ENCODE data around the gene ABR.

ABR gene

DNA sequence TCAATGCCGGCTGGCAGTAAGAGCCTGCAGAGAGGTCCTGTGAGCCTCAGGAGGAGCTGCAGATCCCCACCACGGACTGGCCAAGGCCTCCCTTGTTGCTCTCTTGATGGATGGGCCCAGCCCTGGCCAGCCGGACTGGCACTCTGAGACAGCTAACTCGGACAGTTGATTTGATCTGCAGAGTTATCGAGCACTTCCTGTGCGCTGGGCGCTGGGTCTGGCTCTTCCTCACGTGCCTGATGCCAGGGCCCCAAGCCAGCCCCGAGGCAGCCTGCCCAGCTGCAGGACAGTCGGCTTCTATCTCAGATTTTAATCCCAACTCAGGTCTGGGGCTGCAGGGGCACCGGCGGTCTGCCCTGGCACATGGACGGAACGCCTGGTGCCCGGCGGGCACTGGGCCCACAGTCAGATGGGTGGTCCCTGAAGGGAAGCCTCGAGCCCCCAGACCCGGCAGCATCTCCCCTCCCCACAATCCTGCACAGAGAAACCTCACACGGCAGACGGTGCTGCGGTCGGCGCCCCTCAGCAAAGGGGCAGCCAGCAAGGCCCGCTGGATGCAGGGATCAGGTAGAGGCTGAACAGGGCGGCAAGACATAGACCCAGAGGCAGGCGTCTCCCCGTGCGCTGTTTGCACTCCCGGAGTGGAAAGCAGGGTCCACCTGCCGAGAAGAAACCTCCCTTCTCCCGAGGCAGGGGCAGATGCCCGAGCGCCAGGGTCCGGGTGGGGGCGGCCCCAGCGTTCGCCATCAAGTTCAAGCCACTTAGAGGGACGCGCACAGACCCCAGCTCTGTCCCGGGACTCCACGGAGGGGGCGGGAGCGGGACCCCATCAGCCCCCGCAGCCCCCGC lies 148.9 kb downstream of the ABR start:
- no peak for DNase-seq (ENCODE audit: low read depth)

DNA sequence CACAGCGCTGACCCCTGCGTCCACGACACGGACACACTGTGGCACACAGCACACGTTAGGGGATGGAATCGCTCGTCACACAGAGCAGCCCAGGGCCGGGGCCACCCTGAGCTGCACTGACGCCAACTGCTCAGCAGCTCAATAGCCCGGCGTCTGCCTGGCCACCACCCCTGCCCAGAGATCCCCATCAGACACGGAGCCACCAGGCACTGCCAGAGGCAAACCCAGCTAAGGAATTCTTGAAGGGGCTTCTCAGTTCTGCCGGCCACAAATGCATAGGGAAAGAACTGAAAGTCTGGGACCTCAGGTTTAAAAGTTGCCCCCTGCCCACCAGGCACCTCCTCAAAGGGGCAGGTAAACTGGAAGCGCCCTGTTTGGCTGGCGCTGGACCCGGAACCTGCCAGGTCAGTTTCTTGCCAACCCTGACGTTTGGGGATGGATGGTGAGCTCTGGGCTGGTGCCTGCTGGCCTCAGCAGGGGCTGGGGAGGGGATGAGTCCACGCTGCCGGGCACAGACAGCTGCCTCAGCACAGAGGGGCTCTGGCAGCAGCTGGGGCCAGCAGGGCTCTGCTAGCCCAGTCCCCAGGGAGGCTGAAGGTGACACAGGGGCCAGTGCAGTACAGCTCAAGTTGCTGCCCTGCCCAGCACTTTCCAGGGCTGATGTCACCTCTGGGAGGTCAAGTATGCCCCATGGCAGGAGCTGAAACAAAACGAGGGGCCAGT lies 149.7 kb downstream of the ABR start:
- DNase-seq (ENCODE audit: low read depth): no peak

DNA sequence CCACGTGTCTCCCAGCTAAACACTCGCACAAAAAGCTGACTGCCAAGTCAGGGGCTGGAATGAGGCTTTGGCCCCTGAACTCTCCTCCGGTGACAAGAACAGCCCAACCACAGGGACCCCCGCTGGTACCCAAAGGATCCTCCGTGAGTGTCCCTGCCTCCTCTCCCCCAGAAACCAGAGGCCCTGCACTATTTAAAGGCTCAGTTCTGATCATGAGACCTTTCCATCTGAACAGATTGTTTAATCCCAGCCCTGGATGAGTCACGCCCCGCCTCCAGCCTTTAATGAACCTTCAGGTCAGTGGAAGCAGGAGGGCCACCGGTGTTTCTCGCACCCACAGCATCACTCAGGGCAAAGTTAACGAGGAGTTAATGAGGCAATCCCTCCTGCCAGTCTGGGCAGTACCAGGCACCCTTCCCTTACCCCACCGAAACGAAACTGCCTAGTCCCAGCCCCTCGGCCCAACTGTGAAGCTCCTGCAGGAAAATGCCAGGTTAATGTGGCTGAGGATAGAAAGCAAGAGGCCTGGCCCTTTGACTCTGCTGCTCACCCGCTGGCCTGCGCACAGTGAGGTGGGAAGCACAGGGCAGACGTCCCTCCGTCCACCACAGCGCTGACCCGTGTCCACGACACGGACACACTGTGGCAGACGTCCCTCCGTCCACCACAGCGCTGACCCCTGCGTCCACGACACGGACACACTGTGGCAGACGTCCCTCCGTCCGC lies 150.4 kb downstream of the ABR start:
- DNase-seq (ENCODE audit: low read depth): no peak

DNA sequence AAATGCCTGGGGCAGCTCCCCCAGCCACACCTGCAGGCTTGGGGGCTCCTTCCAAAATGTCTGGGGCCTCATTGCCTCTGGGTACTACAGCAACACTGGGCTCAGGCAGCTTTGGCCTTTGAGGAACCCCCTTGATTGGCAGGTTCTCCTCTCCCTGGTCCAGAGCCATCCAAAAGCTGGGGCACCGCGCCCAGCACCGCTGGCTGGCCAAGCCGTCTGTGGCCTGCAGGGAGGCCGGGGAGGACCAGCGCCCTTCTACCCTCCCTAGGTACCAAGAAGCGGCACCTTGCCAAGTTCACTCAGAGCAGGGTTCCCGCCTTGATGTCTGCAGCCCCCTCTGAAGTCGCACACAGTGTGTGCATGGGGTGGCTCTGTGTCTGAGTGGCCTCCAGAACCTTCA lies 152.7 kb downstream of the ABR start:
- DNase-seq (ENCODE audit: low read depth): no peak

DNA sequence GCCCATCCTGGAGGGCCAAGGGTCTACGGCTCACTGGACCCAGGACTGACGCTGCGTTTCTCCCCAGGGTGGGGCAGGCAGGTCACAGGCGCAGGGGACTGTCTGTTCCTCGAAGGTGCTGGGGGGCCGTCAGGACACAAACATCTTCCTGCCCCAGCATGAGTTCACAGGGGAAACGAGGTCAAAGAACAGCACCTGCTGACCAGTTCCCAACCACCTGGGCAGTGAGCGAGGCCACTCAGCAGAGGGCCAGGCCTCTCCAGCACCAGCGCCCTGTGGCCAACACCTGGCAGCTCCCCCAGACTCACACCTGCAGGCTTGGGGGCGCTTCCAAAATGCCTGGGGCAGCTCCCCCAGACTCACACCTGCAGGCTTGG lies 153.2 kb downstream of the ABR start:
- no peak for DNase-seq (ENCODE audit: low read depth)

DNA sequence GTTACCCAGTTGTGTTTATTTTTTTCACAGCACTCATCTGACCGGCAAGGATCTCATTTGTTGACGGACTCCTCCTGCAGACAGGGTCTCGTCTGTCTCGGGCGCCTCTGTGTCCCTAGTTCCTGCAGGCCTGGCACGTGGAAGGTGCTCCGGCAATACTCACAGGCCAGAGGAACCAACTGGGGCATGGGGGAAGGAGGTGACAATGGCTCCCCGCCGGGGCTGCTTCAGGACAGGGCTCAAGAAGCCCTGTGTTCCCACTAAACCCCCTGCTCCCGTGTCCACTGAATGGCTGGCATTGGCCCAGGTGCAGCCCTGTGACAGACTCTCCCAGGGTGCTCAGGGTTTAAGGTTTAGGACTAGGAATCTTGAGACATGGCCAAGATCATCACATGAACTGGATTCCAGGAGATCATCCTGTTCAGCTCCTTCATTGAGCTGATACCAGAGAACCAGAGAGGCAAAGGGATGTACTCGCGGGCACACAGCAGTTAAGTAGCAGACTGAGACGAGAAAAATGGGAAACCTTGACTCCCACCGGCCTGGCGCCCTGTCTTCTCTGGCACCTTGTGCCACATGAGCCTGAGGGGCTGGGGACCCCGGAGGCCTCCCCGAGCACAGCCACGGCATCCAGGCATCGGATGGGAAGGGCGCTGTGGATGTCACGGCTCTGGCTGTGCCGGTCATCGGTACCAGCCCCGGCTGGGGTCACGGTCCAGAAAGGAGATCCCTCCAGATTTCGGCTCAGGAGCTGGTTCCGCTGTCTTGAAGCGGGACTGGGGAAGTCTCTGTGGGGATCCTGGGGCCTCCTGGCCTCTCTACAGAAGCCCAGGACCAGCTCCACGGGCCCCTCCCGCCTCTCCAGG lies 153.8 kb downstream of the ABR start:
- no peak for DNase-seq (ENCODE audit: low read depth)

DNA sequence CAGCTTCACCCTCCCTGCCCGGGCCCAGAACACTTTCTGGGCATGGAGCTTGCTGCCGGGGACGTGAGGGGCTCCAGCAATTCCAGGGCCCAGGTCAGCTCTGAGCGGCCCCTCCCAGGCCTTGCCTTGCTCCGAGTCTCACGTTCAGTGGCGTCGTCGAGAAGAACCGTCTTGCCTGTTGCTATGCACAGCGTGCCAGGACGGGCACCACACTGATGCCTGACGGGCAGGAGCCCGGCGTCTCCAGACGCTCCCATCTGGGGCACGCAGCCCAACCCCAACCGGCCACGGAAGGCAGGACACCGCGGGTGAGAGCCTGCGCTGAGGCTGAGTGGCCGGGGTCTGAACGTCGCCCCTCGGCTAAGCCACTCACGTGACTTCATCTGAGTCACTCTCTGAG lies 155.7 kb downstream of the ABR start:
- DNase-seq (ENCODE audit: low read depth): no peak

DNA sequence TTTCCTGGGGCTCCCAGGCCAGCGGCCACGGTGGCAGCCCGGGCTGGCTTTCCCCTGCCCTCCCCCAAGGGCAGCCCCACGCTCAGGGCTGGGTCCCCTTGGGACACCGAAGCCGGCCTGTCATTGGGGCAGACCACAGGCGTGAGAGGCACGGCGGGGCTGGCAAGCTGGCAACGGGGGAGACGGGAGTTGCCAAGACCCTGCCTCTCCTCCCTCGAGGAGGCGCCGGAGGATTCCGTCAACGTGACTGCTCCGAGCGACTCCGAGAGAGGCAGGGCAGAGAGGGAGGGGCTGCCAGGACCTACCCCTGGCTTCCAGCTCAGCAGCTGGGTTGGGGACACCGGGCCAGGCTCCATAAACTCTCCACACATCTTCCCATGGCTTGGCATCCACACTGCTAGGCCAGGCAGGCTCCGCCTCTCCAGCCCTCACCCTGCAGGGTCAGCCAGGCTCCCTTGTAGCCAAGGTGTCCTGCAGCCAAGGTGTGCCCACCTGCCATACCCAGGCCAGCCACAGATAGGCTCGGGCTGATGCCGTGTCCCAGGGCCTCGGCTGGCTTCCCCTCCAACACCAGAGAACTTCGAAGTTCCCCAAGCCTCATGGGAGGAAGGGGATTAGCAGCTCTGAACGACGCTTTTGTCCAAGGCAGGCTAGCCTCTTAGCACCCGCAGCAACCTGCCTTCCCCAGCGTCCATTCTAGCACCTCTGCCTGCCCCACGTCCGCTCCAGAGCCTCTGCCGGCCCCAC lies 157.3 kb downstream of the ABR start:
- DNase-seq (ENCODE audit: low read depth): no peak

DNA sequence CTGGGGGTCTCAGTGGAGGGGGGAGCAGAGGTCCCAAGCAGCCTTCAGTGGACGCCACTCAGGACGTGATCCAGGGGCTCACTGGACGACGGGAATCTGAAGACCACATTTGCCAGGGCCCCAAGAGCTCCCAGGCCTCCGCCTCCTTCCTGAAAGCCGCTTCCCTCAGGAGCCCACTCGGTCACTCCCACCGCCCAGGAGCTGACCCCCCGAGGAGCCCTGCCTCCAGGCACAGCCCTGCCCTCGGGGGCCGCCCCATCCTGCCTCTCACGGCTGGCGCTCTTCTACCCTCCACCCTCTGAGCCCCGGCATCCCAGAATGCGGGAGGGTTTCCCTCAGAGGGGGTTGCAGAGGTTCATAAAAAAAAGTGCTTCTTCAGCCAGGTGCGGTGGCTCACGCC lies 158.6 kb downstream of the ABR start:
- DNase-seq (ENCODE audit: low read depth): no peak

DNA sequence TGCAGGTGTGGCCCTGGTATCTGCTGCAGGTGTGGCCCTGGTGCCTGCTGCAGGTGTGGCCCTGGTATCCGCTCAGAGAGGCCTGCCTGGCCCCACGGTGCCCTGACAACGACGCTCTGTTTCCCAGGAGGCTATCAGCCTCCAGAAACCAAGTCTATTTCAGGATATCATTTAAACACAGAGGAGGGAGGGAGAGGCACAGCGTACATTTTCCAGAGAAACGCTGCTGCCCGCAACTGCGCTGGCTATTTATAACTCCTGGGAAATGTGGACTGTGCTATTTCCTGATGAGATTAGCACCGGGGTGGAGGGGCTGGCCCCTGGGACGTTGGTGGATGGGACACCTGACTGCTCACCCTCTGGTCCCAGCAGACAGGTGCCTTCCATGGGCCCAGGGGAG lies 160.3 kb downstream of the ABR start:
- DNase-seq (ENCODE audit: low read depth): no peak

DNA sequence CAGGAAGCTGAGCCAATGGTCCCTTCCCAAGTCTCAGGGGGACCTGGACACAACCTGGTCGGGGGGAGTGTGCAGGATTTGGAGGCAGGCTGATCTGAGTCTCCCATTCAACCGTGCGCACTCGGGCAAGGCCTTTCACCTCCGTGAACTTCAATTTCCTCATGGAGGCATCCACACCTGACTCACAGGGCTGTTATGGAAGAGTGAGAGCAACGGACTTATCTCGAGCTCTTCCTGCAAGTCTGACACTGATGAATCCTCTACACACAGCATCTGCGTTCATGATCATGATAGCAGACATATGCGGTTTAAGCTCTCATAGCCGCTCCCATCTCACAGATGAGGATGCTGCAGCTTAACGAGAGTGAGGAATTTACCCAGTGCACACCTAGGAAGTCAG lies 161.2 kb downstream of the ABR start:
- no peak for DNase-seq (ENCODE audit: low read depth)

DNA sequence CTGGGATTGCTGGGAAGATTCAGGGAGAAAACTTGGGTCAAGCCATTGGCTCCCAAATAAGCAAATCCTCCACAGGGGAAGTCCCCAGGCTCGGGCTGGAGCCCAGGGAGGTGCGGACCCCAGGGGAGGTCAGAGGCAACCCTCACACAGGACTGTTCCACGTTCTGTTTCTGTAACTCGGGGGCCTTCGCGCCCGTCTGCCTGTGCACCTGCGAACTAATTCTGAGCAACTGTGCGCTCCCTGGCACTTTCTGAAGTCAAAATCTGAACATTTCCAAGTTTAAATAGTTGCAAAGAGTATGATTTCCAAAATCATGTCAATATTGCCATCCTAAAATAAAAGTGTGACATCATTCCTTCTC lies 166.1 kb downstream of the ABR start:
- no peak for DNase-seq (ENCODE audit: low read depth)

DNA sequence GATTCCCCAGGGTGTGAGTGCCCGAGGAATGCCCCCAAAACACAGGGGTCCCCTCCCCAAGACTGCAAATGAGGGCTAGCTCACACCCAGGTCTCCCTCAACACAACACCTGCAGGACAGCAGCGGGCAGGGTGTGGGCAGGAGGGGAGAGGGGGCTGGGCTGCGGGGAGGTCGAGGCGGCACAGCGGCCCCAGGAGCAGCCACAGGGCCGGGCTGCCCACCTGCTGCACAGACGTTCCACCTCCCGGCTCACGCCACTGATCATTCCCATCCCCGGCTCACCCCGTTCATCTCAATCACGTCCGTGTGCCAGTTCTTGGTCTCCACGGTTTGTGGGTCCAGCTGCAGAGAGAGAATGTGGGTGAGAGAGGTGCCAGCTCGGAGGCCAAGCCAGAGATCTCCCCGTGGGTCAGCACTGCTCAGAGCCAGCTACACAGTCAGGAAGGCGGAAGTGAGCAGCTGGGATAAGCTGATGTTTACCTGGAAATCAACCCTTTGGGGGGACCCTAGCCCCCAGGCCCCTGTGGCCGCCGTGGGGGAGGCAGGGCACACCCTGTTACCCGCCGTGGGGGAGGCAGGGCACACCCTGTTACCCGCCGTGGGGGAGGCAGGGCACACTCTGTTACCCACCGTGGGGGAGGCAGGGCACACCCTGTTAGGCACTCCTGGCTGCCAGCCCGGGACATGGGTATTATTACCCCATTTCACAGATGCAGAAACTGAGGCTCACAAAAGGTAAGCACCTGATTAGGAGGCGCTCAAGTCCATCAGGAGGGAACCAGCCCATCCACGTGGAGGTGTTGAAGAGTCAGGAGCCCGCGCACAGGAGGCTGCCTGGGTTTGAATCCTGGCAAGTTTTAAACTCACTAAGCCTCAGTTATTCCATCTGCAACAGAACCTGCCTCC lies 166.7 kb downstream of the ABR start:
- no peak for DNase-seq (ENCODE audit: low read depth)

DNA sequence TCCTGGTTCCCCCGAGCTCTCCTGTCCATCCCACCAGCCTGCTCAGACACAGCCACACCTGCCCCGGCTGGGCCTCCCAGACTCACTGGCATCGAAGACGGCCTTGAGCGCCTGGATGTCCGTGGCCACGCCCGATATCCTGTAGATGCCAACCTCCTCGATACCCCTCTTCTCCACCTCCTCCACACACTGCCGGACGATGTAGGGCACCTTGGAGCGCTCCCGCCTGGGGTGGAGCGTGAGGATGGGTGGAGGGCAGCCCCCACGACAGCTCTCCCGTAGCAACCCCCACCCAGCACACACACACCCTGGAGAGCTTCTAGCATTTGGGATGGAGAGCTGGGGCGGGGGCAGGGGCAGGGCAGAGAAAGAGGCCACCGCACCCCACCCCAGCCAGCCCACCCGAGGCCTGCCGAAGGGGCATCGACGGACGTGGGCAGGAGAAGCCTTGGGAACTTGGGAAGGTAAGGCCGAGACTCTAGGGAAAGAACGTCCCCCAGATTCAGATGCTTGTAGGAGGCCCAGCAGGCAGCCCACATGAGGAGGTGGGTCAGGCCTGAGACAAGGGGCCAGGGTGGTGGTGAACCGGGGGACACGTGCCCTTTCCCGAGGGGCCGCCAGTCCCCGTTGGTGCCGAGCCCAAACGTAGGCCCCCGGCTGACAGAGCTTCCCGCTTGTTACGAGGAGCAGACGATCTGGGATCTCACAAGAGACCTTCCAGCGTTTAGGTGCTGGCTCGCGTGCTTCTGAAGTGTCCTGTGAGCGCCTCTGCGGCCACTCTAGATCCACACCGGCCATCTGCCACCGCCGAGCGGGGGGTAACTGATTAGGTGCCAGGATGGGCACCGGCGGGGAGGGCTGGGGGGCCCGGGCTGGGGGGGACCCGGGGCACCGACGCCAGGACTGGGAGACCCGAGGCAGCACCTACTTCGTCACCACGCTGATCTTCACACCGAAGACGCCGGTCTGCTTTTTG lies 167.7 kb downstream of the ABR start:
- no peak for DNase-seq (ENCODE audit: low read depth)

DNA sequence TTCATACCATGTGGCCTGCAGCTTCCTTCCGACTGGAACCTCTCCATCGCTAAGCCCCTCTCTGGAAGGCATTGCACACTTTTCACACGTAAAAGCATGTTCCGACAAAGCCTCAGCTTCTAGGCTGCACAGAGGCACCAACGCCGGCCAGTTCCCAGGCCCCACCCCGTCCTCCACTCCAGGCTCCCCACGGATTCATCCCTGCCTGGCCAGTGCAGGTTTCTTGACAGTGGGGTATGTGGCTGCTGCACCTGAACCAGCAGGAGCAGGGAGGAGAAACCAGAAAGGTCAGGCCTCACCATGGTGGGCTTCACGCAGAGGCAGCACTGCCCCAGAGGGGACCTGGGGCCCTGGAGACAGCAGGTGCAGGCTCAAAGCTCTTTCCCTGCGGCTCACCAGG lies 168.6 kb downstream of the ABR start:
- DNase-seq (ENCODE audit: low read depth): no peak

DNA sequence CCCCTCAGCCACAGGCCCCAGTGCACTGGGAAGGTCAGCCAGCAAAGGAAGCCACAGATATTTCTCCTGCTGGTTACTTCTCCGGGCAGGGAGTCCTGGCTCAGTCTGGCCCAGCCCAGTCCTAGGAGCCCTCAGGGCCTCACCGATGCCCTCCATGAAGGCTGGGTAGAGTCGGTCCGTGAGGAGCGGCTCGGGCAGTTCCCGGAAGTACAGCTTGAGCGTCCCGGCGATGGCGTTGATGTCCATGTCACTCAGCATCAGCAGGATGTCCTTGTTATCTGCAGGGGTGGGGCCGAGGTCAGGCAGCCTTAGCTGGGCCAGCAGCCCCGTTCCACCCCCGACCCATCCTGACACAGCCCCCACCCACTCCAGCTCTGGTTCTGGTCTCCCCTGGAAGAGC lies 169.2 kb downstream of the ABR start:
- DNase-seq (ENCODE audit: low read depth): no peak

DNA sequence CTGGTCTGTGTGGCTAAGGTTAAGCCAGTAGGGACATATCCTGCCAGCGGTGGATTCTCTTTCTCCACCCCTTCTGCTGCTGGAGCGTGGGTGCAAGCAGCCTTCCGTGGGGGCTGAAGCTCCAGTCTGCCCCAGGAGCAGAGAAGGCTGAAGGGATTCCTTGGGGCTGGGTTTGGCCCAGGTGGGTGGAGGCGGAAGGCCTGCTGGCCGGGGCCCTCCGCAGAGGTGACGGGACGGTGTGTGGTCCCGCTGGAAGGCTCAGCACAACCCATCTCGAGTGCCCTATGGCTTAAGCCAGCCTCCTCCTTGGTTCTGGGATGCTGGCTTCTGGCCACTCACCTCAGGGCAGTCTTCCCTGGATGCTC lies 169.7 kb downstream of the ABR start:
- DNase-seq (ENCODE audit: low read depth): no peak

DNA sequence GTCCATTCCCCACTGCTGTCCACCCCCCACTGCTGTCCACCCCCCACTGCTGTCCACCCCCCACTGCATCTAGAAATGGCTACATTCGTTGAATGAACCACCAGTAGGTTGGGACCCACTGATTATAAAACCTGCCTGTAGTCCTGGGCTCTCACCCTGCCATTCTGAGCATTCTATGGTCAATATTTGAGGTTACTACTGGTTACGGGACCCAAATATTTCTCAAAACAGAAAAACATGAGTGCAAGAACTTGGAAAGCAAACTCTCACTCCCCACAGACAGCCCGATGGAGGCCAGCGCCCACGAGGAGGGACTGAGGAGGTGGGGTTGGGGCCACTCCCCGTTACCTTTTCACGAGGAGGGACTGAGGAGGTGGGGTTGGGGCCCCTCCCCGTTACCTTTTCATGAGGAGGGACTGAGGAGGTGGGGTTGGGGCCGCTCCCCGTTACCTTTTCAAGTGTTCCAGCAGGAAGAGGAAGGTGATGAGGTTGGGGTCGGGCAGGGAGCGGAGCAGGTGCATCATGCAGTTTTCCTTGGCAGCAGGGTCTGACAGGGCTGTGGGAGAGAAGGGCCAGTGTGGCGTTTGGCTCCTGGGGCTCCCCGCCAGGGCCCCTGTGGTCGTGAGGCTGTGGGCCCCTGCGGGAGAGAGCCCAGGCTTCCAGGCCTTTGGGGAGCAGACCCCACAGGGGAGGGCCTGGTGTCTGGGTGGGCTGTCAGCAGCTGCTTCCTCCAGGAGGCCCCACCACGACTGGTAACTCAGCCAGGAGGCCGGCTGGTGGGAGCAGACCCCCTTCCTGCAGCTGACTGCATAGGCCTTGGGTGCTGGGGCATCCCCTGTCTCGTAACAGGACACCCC lies 170.3 kb downstream of the ABR start:
- DNase-seq (ENCODE audit: low read depth): no peak
